ENCODE results near the gene ZNF566. TPM values are rescaled to one million over a fixed set of nuclear protein-coding genes. Genes with fewer than 3 reads are reported as not detected.

ZNF566 gene
- total RNA-seq, 1 experiment from 2014 or later: 11.6 TPM

GRCh38 chr19:36408101-36408500 lies 81.3 kb downstream of the ZNF566 start:
- CTCF ChIA-PET: no interaction called here
- POLR2A ChIA-PET: no interaction called here
- Mint-ChIP-seq H3K27ac (ENCODE audit: unreplicated experiment) (no peak overlapping the region), H3K27me3 (ENCODE audit: insufficient read depth, unreplicated experiment) (no peaks in the 10 kb centered on the region), H3K4me3 (ENCODE audit: unreplicated experiment) (no peak overlapping the region), H3K4me1 (ENCODE audit: low read depth, unreplicated experiment) (no peaks in the 10 kb centered on the region), H3K9me3 (ENCODE audit: unreplicated experiment) (peaks cover 45% of the 10 kb centered on the region), H3K36me3 (ENCODE audit: insufficient read depth, unreplicated experiment) (peaks cover 22% of the 10 kb centered on the region)
- Histone ChIP-seq H3K4me3 (ENCODE audit: low read depth, low read length) (no peak overlapping the region), H3K36me3 (ENCODE audit: control insufficient read depth, insufficient read depth, low read length) (no peaks in the 10 kb centered on the region; the same call in 1 of the 2 replicates), H3K27me3 (replicated peaks; ENCODE audit: control insufficient read depth, insufficient read depth, low read length) (no peaks in the 10 kb centered on the region), H3K4me1 (no peaks in the 10 kb centered on the region), H3K9me3 (0 out of 2 replicates have a peak, but pooled peaks cover 4% of the 10 kb centered on the region)
- TF ChIP-seq CTCF (IDR thresholded peaks at IDR 0.05; ENCODE audit: insufficient read depth in 1 of 2, low read depth in 1 of 2, low read length in 1 of 2, severe bottlenecking in 1 of 2, unreplicated experiment in 1 of 2): no peak
- no peak for DNase-seq
- intact Hi-C loops (cut with micrococcal nuclease; ENCODE audit: unreplicated experiment): no loop called here
- BruUV-seq (replicated peaks): no TSS peak

GRCh38 chr19:36404498-36404897 lies 84.9 kb downstream of the ZNF566 start:
- CTCF ChIA-PET: no interaction called here
- POLR2A ChIA-PET: no interaction called here

DNA sequence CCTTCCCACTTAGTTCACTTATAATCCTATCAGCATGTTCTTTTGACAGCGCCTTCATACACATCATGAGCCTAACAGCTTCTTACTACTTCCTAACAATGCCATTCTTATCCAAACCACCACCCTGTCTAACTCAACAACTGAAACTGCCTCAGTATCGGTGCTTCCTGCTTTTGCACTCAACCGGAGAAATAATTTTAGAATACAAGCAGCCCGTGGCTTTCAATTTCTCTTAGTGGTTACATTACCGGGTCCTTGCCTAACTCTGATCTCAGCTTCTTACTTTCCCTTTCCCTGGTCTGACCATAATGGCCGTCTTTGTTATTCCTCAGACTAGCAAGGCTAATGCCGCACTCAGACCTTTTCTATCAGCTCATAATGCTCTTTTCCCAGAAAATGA lies 87.9 kb downstream of the ZNF566 start:
- peaks cover 31% of the 10 kb centered on the region for H3K9me3 Mint-ChIP-seq (ENCODE audit: unreplicated experiment)
- TF ChIP-seq CTCF (IDR thresholded peaks at IDR 0.05; ENCODE audit: insufficient read depth in 1 of 2, low read depth in 1 of 2, low read length in 1 of 2, severe bottlenecking in 1 of 2, unreplicated experiment in 1 of 2): no peak
- no peak overlapping the region for H3K4me3 ChIP-seq (ENCODE audit: low read depth, low read length)
- H3K36me3 Mint-ChIP-seq (ENCODE audit: insufficient read depth, unreplicated experiment): peaks cover 36% of the 10 kb centered on the region
- no TSS peak for BruUV-seq (replicated peaks)
- ChIA-PET POLR2A (no interaction called here), CTCF (no interaction called here)
- no peak overlapping the region for H3K4me3 Mint-ChIP-seq (ENCODE audit: unreplicated experiment)
- no peaks in the 10 kb centered on the region for H3K27me3 ChIP-seq (replicated peaks; ENCODE audit: control insufficient read depth, insufficient read depth, low read length)
- no peak overlapping the region for H3K27ac Mint-ChIP-seq (ENCODE audit: unreplicated experiment)
- H3K4me1 ChIP-seq: no peaks in the 10 kb centered on the region
- no peaks in the 10 kb centered on the region for H3K27me3 Mint-ChIP-seq (ENCODE audit: insufficient read depth, unreplicated experiment)
- H3K36me3 ChIP-seq (ENCODE audit: control insufficient read depth, insufficient read depth, low read length): no peaks in the 10 kb centered on the region; the same call in 1 of the 2 replicates
- intact Hi-C loops (cut with micrococcal nuclease; ENCODE audit: unreplicated experiment): no loop called here
- DNase-seq: no peak
- H3K9me3 ChIP-seq: peaks cover 23% of the 10 kb centered on the region
- H3K4me1 Mint-ChIP-seq (ENCODE audit: low read depth, unreplicated experiment): no peaks in the 10 kb centered on the region

More at GRCh38 chr19:36404498-36404897, 84.9 kb downstream of the ZNF566 start:
- no peak overlapping the region for H3K4me3 Mint-ChIP-seq (ENCODE audit: unreplicated experiment)
- H3K36me3 Mint-ChIP-seq (ENCODE audit: insufficient read depth, unreplicated experiment): peaks cover 39% of the 10 kb centered on the region
- Histone ChIP-seq H3K4me1 (no peaks in the 10 kb centered on the region), H3K4me3 (ENCODE audit: low read depth, low read length) (no peak overlapping the region), H3K27me3 (replicated peaks; ENCODE audit: control insufficient read depth, insufficient read depth, low read length) (no peaks in the 10 kb centered on the region), H3K36me3 (ENCODE audit: control insufficient read depth, insufficient read depth, low read length) (no peaks in the 10 kb centered on the region; the same call in 1 of the 2 replicates), H3K9me3 (0 out of 2 replicates have a peak, but pooled peaks cover 4% of the 10 kb centered on the region)
- H3K27me3 Mint-ChIP-seq (ENCODE audit: insufficient read depth, unreplicated experiment): no peaks in the 10 kb centered on the region
- DNase-seq: no peak
- TF ChIP-seq CTCF (IDR thresholded peaks at IDR 0.05; ENCODE audit: insufficient read depth in 1 of 2, low read depth in 1 of 2, low read length in 1 of 2, severe bottlenecking in 1 of 2, unreplicated experiment in 1 of 2): no peak
- BruUV-seq (replicated peaks): no TSS peak
- no peak overlapping the region for H3K27ac Mint-ChIP-seq (ENCODE audit: unreplicated experiment)
- intact Hi-C loops (cut with micrococcal nuclease; ENCODE audit: unreplicated experiment): no loop called here
- peaks cover 52% of the 10 kb centered on the region for H3K9me3 Mint-ChIP-seq (ENCODE audit: unreplicated experiment)
- H3K4me1 Mint-ChIP-seq (ENCODE audit: low read depth, unreplicated experiment): no peaks in the 10 kb centered on the region
